ENCODE data around the gene HINT3.
"Not testable (repeated sequence)": the region's sequence is repeated elsewhere in the genome, so short reads cannot be mapped to it uniquely, and the experiment has no call there.

Gene HINT3

DNA sequence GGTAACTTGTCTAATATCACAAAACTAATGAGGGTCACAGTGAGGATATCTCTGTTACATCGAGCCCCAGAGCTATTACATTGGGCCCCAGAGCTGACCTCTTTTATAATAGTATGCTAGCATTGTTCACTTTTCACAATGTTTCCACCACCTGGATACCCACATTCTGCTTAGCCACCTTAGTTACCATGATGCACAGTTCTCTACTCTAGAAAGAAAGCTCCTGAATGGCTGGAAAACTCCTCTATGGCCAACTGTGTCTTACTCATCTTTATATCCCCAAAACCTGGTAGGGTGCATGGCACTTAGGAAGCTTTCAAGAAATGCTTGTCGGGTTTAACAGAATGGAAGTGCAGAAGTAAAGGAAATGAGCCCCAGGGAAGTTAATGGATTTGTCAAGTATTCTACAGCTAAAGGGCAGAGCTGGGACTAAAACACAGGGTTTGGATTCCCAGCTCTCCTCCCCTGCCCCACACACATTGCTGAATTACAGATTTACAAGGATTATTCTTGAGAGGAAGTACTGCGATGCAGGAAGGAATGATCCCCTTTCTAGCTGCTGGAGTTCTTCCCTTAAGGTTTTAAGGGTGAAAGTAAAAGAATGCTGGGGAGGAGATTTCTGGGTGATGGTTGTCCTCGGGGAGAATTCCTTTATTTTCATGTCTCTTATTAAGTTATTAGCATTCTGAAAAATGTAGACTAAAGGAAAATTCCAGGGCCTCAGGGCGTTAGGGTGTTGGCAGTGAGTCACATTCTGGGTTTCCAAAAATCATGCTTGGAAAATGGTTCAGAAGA, 16.1 kb upstream of the HINT3 start:
- DNase-seq = no peak

DNA sequence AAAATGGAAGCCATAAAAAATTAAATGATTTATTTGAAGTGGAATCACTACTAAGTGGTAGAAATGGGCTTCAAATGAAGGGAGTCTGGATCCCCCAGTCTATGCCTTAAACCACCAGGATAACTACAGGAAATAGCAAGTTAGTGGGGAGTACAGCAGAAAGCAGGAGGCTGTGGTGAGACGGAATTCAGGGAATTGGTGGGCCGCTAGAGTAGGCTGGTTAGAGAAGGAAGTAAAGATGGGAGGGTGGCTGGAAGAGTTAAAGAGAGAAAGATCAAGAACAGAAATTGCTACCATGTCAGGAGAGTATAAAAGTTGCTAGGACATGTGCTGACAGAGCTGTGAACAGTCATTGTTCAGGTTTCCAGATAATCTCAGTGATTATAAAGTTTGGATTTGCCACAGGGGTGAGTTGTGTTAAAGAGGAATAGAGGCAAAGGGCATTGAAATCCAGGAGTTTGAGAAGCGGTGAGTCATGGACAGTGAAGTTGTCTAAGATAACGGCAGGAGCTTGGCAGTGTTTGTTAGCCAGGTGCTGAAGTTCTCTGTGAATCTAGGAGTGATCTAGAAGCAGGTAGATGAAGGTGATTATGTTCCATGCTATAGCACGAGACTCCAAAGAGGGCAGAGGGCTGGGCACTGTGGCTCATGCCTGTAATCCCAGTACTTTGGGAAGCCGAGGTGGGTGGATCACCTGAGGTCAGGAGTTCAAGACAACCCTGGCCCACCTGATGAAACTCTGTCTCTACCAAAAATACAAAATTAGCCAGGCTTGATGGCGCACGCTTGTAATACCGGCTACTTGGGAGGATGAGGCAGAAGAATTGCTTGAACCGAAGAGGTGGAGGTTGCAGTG, 13.7 kb upstream of the HINT3 start:
- no peak for DNase-seq

GRCh38 chr6:125943528-125944433, 12.8 kb upstream of the HINT3 start:
- DNase-seq = no peak

DNA sequence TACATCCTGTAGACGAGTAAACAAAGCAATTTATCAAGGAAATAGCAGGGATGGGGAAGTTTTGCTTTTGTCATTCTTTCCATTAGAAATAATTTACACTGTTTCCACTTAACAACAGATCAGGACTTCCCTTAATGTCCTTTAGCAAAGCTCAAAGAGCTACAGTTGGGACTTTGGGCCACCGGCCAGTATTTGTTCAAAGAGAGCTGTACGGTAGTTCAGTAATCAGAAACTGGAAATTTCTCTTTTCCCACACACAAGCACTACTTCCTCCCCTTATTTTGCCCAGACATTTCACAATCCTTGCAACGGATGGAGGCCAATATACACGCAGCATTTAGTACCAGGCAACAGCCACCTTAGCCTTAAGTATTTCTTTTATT, 12.1 kb upstream of the HINT3 start:
- DNase-seq = no peak

GRCh38 chr6:125944896-125945295, 11.7 kb upstream of the HINT3 start:
- DNase-seq = no peak

GRCh38 chr6:125945378-125946141, 11.0 kb upstream of the HINT3 start:
- no peak for DNase-seq

DNA sequence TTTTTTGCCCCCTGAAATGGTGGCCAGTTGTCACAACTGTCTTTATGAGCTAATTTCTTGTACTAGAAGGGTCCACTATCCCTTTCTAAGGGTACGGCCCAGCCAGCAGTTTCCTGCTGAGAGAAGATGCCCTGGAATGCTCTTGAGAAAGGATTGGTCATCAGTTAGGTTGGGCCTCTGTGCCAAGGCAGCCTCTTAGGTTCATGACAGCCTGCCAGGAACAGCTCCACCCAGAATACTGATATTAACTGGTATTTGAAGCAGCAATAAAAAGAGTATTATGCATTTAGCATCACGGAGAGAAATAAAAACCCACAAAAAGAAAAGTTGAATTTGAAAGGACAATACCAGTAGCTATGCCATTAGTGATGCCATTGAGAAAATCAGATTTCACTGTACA, 9.0 kb upstream of the HINT3 start:
- no peak for DNase-seq

DNA sequence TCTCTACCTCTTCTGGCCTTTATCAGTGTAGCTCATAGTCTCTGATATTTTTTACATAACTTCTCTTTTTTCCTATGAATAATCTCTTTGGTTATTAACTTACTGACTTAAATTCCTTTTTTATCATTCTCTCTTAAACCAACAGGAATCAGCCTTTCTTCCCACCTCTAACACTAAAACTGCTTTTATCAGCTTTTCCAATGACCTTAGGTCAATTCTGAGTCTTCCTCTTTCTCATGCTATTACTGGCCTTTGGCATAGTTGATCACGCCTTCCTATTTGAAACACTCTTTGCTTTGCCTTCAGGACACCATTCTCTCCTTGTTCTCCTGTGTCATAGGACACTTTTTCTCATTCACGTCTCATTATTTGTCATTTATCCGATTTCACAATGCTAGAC, 8.1 kb upstream of the HINT3 start:
- no peak for DNase-seq

- DNase-seq = no peak
These were observed 7.5 kb upstream of the HINT3 start for GRCh38 chr6:125949069-125949468.

DNA sequence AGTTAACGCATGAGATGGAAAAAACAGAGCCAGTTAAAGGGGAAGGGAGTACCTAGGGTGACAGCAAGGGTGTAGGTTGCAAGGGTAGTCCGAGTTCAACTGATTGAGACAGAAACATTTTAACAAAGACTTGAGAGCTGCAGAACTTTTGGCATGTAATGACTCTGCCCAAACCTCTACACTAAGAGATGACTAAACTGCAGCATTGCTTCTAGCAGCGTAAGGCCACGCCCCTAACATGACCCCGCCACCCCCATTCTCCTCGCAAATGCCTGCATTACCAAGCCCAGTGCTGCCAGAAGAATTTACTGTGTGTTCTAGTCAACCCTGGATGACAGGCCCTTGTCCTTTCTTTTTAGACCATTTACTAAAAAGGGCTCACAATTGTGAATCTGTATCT, 6.3 kb upstream of the HINT3 start:
- DNase-seq = no peak

- not testable (repeated sequence) for DNase-seq
These were observed 5.9 kb upstream of the HINT3 start for GRCh38 chr6:125950716-125951115.

- no peak for DNase-seq
These were observed 5.2 kb upstream of the HINT3 start for GRCh38 chr6:125951323-125951722.

GRCh38 chr6:125952764-125953501, 3.6 kb upstream of the HINT3 start:
- no peak for DNase-seq

- DNase-seq = no peak
These were observed 3.1 kb upstream of the HINT3 start for GRCh38 chr6:125953502-125953875.

GRCh38 chr6:125954735-125955339, 1.7 kb upstream of the HINT3 start:
- DNase-seq = no peak

DNA sequence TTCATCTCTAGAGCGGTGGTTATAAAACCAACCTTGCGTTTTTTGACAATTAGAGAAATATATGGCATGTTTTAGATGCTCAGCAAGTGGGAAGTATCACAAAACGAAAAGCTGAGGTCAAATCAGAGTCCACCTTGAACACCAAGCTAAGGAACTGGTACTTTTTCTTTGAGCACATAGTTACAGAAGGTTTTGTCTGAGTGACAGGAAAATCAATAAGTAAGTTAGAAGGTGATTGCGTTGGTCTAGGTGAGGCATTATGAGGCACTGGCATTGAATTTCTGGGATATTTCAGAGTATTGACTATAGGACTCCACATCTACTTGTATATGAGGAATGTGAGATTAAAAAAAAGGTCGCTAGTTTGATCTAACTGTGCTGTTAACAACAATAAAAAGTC, 597 bp upstream of the HINT3 start:
- DNase-seq = no peak

GRCh38 chr6:125957391-125957693, 772 bp downstream of the HINT3 start:
- DNase-seq = no peak

DNA sequence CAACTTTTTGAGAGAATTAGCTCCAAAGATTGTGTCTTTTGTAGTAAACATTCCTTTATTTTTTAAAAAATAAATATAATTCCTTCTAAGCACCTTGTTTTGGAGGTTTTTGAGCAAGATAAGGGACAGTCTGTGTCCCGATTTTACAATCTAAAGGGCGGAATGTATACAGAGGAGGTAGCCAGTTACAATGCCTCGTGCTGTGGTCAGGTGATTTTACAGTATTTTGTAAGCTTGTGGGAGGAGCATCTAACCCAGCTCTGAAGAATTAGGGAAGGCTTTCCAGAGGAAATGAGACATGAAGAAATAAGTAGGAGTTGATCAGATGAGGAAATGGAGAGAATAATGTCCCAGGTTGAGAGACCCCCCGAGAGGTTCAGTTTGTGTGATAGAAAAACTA, 1.3 kb downstream of the HINT3 start:
- no peak for DNase-seq

- no peak for DNase-seq
These were observed 2.5 kb downstream of the HINT3 start for GRCh38 chr6:125959041-125959440.

DNA sequence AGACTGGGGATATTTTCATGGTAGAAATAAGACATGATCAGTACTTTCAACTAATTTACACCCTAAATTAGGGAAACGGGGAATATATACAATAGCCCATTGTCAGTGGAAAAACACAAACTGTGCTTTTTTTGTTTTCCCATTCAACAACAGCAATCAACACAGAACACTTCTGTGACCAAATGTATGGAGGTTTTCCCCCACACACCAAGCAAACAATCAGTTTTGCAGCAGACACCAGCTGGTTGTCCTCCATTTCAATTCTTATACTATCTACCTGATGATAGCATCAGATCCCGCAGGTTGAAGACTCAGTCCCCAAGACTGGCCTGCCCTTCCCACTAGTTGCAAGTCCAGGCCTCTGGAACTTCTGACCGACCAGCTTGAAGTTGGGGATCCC, 4.5 kb downstream of the HINT3 start:
- DNase-seq = no peak

DNA sequence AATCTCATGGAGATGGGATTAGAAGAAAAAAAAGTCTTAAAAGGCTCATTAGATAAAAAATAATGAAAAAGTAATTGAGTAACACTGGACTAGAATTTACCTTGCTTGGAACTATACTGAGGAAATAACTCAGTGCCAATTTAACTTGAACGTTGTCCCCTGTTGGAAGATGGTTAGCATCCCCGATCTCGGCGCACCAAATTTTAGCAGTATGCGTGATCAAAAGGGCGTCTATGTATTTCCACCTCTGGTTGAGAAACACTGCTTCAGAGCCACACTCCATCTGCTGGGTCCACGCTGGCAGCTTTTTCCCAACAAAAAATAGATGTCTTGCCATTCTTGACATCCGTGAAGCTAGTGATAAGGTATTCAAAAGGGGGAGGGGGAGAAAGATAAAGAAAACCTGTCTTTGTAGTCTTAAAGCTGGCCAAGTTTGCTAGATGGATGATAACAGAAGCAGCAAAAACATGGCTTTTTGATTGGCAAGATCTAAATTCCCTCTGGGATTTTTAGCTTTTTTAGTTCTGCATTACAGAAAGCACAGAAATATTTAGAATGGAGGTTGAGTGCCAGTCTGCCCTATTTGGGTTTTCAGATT, 6.4 kb downstream of the HINT3 start:
- no peak for DNase-seq
